Measurements from ENCODE around the gene MPPED2. TPM values are rescaled to one million over a fixed set of nuclear protein-coding genes. Genes with fewer than 3 reads are reported as not detected.

The MPPED2 gene
- total RNA-seq, 4 donors from 2014 or later: 2.2 to 4.6 (median 3.3) TPM

DNA sequence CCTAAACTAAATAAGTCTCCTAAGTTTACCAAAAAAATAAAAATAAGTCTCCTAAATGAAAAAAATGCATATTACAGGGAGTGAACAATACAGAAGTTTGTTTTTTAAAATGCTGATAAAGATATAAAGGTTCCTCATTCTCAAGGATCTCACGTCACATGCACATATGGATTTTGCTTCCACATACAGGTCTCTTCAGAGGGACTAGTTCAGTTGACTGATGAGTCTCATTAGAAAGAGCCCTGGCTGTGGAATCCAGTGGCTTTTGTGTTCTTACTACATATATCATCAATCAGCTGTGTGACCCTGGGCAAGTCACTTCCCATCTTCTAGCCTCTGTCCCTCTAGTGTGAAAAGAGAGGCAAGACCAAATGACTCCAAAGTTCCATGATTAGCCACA is 43.1 kb downstream of the MPPED2 start:
- H3K4me1 ChIP-seq: no peaks in the 10 kb centered on the region
- H3K4me3 ChIP-seq: no peak overlapping the region
- H3K36me3 ChIP-seq: no peaks in the 10 kb centered on the region
- no peak for DNase-seq (ENCODE audit: extremely low spot score)
- H3K27me3 ChIP-seq: no peaks in the 10 kb centered on the region
- no peak for TF ChIP-seq EP300 (IDR thresholded peaks at IDR 0.05)
- TF ChIP-seq POLR2A (IDR thresholded peaks at IDR 0.05; ENCODE audit: low read depth): no peak
- no peak for TF ChIP-seq CTCF (IDR thresholded peaks at IDR 0.05)
- no peak for TF ChIP-seq POLR2AphosphoS5 (IDR thresholded peaks at IDR 0.05)
- no peak overlapping the region for H3K27ac ChIP-seq (replicated peaks in 1 of 4)
- intact Hi-C loops (cut with DNase I): no loop called here
- WGBS: 84% methylated on average over 1 of the region's 1 CpG
- no peaks in the 10 kb centered on the region for H3K9me3 ChIP-seq

GRCh38 chr11:30540781-30541180 is 45.4 kb downstream of the MPPED2 start:
- no peaks in the 10 kb centered on the region for H3K27me3 ChIP-seq
- TF ChIP-seq EP300 (IDR thresholded peaks at IDR 0.05) (no peak), POLR2AphosphoS5 (IDR thresholded peaks at IDR 0.05) (no peak), CTCF (IDR thresholded peaks at IDR 0.05) (no peak), POLR2A (IDR thresholded peaks at IDR 0.05; ENCODE audit: low read depth) (no peak)
- no peak overlapping the region for H3K4me3 ChIP-seq
- H3K9me3 ChIP-seq: no peaks in the 10 kb centered on the region
- no peak overlapping the region for H3K27ac ChIP-seq (replicated peaks in 1 of 4)
- DNase-seq (ENCODE audit: extremely low spot score): no peak
- 100% methylated on average over 1 of the region's 1 CpG for WGBS
- intact Hi-C loops (cut with DNase I): no loop called here
- no peaks in the 10 kb centered on the region for H3K4me1 ChIP-seq
- no peaks in the 10 kb centered on the region for H3K36me3 ChIP-seq

GRCh38 chr11:30538251-30538650 is 47.9 kb downstream of the MPPED2 start:
- intact Hi-C loops (cut with DNase I): no loop called here
- Histone ChIP-seq H3K4me3 (no peak overlapping the region), H3K27me3 (no peaks in the 10 kb centered on the region), H3K36me3 (no peaks in the 10 kb centered on the region), H3K9me3 (no peaks in the 10 kb centered on the region), H3K27ac (replicated peaks in 1 of 4) (no peak overlapping the region), H3K4me1 (peaks cover 0 to 11% (median 8%) of the 10 kb centered on the region in 4 donors)
- TF ChIP-seq POLR2AphosphoS5 (IDR thresholded peaks at IDR 0.05): no peak
- no peak for TF ChIP-seq EP300 (IDR thresholded peaks at IDR 0.05)
- no peak for TF ChIP-seq CTCF (IDR thresholded peaks at IDR 0.05)
- TF ChIP-seq POLR2A (IDR thresholded peaks at IDR 0.05; ENCODE audit: low read depth): no peak
- DNase-seq (ENCODE audit: extremely low spot score): no peak

GRCh38 chr11:30535818-30536217 is 50.3 kb downstream of the MPPED2 start:
- no peaks in the 10 kb centered on the region for H3K9me3 ChIP-seq
- H3K27ac ChIP-seq (replicated peaks in 1 of 4): no peak overlapping the region
- peaks cover 0 to 11% (median 9%) of the 10 kb centered on the region in 4 donors for H3K4me1 ChIP-seq
- DNase-seq (ENCODE audit: extremely low spot score): no peak
- H3K36me3 ChIP-seq: no peaks in the 10 kb centered on the region
- no peak overlapping the region for H3K4me3 ChIP-seq
- H3K27me3 ChIP-seq: no peaks in the 10 kb centered on the region
- 79% methylated on average over 13 of the region's 13 CpGs for WGBS
- intact Hi-C loops (cut with DNase I): no loop called here
- TF ChIP-seq EP300 (IDR thresholded peaks at IDR 0.05) (no peak), POLR2A (IDR thresholded peaks at IDR 0.05; ENCODE audit: low read depth) (no peak), CTCF (IDR thresholded peaks at IDR 0.05) (no peak), POLR2AphosphoS5 (IDR thresholded peaks at IDR 0.05) (no peak)

DNA sequence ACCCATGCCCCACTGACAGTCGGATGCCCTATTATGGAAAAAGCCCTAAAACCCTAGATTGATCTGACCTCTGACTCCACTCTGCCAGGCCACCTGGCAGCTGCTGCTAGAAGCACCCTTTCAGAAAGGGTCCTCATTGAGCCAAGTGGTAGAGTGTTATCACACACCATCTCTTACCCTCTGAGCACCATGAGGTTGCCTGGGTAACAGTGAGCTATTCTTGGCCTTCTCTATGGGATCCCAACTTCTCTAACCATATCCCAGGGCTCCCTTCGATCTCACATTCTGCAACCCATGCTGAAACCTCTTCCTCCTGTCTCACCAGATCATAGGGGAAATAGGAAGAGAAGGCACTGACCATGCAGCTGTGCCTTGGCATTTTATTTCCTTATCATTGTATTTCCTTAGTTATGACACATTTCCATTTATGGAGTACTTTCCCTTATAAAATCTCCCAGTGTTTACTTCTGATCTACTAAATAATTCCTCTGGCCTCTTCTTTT is 52.7 kb downstream of the MPPED2 start:
- Histone ChIP-seq H3K4me3 (no peak overlapping the region), H3K4me1 (peaks cover 0 to 11% (median 9%) of the 10 kb centered on the region in 4 donors), H3K27me3 (no peaks in the 10 kb centered on the region), H3K36me3 (no peaks in the 10 kb centered on the region), H3K9me3 (no peaks in the 10 kb centered on the region), H3K27ac (replicated peaks in 1 of 4) (no peak overlapping the region)
- intact Hi-C loops (cut with DNase I): no loop called here
- 83% methylated on average over 2 of the region's 2 CpGs for WGBS
- no peak for DNase-seq (ENCODE audit: extremely low spot score)
- TF ChIP-seq POLR2AphosphoS5 (IDR thresholded peaks at IDR 0.05): no peak
- TF ChIP-seq CTCF (IDR thresholded peaks at IDR 0.05): no peak
- TF ChIP-seq POLR2A (IDR thresholded peaks at IDR 0.05; ENCODE audit: low read depth): no peak

Measured in esophagus muscularis mucosa (tissue), 4 donors.